GM12874 (cell line): ENCODE results near the gene MUC5B.

Experiments
- TF ChIP-seq, protein P1 (sequence below): IDR thresholded peaks from 2 replicates; pipeline ENCODE4 v1.5.1; 2011; ENCODE audit warnings: low read depth, mild to moderate bottlenecking, control low read depth, low read length, moderate library complexity; ENCODE audit not compliant: insufficient read depth

MUC5B gene

DNA sequence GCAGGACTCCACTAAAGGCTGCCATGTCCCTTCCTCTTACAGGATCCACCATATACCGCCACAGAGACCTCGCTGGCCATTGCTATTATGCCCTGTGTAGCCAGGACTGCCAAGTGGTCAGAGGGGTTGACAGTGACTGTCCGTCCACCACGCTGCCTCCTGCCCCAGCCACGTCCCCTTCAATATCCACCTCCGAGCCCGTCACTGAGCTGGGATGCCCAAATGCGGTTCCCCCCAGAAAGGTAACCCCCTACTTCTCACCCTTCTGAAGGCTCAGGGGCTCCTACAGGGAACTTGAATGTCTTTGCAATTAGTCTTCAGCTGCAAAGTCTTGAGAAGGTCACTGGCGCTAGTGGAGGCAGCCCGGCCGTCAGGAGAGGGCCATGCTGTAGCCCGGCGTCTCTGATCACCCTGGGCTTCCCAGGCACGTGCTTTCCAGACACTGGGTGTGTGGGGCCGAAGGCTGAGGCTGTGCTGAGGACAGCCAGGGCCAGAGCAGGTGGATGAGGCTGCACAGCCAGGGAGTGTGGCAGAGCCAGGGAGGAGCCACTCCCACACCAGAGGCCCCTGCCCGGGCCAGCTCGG, 30.0 kb upstream of the MUC5B start:
- TF ChIP-seq, protein P1, sequence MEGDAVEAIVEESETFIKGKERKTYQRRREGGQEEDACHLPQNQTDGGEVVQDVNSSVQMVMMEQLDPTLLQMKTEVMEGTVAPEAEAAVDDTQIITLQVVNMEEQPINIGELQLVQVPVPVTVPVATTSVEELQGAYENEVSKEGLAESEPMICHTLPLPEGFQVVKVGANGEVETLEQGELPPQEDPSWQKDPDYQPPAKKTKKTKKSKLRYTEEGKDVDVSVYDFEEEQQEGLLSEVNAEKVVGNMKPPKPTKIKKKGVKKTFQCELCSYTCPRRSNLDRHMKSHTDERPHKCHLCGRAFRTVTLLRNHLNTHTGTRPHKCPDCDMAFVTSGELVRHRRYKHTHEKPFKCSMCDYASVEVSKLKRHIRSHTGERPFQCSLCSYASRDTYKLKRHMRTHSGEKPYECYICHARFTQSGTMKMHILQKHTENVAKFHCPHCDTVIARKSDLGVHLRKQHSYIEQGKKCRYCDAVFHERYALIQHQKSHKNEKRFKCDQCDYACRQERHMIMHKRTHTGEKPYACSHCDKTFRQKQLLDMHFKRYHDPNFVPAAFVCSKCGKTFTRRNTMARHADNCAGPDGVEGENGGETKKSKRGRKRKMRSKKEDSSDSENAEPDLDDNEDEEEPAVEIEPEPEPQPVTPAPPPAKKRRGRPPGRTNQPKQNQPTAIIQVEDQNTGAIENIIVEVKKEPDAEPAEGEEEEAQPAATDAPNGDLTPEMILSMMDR: no peak

DNA sequence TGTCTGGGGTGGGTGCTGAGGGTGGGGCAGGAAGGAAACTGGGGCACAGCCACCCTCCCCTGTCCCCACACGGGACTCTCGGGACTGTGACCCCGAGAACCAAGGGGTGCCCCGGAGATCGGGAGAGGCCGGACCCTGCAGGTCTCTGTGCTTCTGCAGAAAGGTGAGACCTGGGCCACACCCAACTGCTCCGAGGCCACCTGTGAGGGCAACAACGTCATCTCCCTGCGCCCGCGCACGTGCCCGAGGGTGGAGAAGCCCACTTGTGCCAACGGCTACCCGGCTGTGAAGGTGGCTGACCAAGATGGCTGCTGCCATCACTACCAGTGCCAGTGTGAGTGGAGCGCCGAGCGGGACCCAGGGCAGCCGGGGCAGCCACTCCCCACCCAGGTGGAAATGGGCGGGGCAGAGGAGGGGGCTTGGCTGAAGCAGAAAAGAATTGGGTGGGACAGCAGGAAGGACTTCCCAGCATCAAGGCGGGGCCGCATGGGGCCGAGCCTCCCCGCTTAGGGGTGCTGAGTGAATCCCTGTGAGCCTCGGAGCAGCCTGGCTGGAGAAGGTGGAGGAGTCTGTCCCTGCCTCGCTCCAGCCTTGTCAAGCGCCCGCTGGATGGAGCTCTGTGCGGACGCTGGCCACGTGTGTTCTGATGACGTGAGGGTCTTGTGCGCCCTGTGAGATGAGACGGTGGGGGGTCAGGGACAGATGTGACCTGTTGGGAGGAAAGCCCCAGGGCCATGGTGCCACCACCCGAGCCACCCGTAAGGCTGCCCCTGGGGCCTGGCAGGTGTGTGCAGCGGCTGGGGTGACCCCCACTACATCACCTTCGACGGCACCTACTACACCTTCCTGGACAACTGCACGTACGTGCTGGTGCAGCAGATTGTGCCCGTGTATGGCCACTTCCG, 29.3 kb upstream of the MUC5B start:
- TF ChIP-seq, protein P1: no peak

DNA sequence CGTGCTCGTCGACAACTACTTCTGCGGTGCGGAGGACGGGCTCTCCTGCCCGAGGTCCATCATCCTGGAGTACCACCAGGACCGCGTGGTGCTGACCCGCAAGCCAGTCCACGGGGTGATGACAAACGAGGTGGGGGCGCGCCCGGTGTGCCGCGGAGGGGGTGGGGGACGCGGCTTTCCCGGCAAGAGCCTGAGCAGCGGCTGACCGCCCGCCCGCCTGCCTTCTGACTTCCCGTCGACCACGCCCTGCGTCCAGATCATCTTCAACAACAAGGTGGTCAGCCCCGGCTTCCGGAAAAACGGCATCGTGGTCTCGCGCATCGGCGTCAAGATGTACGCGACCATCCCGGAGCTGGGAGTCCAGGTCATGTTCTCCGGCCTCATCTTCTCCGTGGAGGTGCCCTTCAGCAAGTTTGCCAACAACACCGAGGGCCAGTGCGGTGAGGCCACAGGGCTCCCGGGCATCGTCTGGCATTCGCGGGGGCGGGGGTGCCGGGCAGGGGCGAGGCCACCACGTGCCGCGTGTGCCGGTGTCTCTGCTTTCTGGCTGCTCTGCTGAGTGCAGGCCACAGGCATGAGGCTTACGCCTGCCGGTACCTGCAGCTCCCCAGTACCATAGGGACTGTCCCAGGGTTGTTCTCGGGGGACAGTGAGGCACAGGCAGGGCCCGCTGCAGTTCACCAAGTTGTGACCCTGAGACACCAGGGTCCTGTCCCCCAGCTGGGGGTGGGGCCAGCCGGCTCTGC, 28.5 kb upstream of the MUC5B start:
- TF ChIP-seq, protein P1: no peak

DNA sequence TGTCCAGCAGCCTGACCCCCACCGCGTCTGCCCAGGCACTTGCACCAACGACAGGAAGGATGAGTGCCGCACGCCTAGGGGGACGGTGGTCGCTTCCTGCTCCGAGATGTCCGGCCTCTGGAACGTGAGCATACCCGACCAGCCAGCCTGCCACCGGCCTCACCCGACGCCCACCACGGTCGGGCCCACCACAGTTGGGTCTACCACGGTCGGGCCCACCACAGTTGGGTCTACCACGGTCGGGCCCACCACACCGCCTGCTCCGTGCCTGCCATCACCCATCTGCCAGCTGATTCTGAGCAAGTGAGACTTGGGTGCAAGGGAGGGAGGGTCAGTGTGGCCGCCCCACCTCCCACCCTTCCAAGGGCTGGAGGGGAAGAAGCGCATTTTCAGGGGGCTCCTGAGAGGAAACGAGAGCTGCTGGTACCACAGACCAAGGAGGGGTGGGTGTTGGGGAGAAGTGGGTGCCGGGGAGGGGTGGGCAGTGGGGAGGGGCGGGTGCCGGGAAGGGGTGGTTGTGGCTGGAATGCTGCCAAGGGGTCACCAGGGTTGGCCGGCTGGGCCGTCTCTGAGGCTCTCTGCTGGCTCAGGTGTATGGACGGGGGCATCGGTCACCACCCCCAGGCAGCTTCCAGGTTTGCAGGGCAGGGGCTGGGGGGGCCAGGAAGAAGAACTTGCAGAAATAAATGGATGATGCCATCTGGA, 27.7 kb upstream of the MUC5B start:
- TF ChIP-seq, protein P1: no peak

DNA sequence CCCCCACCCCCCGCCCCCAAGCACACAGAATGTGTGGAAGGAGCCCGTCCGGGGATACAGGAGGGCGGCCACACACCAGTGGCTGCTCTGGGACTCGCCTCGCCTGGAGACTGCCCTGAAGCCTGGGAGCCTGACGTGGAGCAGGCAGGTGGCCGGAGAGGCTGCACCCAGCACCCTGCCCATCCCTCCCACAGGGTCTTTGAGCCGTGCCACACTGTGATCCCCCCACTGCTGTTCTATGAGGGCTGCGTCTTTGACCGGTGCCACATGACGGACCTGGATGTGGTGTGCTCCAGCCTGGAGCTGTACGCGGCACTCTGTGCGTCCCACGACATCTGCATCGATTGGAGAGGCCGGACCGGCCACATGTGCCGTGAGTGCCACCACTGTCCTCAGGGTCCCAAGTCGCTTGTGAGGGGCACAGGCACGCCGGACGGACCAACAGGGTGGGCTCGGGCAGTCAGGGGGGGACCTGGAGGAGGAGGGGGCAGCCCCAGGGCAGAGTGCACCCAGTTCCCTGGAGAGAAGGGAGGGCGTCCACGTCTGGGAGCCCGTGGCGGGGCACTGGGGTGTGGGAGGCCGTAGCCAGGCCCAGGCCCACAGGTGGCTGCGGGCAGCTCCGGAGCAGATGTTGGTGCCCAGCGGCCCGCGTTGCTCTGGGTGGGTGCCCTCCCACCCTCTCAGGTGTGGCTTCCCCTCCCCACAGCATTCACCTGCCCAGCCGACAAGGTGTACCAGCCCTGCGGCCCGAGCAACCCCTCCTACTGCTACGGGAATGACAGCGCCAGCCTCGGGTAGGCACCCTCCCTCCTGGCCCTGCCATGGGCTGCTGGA, 27.0 kb upstream of the MUC5B start:
- TF ChIP-seq, protein P1: no peak

DNA sequence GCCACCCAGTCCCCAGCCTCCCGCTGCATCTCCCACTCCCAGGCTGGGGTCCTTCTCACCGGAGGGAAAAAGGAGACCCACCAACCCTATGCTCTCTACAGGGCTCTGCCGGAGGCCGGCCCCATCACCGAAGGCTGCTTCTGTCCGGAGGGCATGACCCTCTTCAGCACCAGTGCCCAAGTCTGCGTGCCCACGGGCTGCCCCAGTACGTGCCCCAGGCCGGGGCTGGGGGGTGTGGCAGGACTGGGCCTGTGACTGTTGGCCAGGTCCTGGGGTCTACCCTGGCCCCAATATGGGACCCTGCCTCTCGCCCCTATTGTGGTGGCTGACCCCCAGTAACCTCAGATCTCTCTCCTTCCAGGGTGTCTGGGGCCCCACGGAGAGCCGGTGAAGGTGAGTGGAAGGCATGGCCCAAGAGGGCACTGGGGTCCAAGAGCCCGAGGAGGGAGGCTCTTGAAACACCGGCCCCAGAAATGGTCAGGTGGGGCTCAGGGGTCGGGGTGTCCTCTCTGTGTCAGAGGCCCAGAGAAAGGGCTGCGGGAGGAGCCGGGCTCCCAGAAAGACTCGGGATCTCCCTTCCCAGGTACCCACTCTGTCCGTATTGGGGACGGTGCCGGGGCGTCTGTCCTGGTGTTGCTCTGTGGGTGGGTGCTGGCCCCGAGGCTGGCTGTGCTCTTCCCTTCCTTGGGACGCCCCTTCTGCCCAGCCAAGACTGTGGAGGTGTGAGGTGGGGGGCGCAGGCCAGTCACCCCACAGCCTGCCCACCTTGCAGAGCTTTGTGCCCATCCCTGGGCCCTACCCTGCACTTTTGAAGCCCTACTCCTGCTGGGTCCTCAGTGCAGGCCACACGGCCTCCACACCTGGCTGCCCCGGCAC, 26.1 kb upstream of the MUC5B start:
- TF ChIP-seq, protein P1: no peak
